Measurements from ENCODE around the gene ST6GALNAC1. TPM values are rescaled to one million over a fixed set of nuclear protein-coding genes. Genes with fewer than 3 reads are reported as not detected.

Gene ST6GALNAC1
- total RNA-seq, 1 experiment from 2014 or later, result not detected

DNA sequence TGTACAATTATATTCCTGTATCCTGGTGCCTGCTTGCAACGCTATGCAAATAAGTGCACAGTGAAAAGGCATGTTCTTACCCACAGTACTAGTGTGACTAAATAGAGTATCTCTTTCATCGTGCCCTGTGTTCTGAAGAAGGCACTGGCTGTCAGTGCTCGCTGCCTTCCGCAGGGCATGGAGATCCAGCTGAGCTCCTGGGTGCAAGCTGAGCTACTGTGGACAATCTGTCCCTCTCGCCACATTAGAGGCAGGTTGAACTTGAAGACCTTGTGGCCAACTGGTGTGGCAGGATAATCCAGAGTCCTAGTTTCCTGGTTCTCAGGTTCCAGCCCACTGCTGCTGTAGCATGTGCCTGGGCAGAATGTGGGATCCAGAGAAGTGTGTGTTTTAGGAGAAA lies 1.9 kb upstream of the ST6GALNAC1 start:
- ChIA-PET RAD21 (ENCODE audit: low non-redundant PET in 1 of 2, low total read pairs in 2 of 2, uncharacterized antibody in 2 of 2, unreplicated experiment in 2 of 2) (no interaction called here), CTCF (no interaction called here), POLR2A (no interaction called here)
- Histone ChIP-seq H3K4me2 (ENCODE audit: low read length) (no peak overlapping the region), H3K9me3 (ENCODE audit: control insufficient read depth in 1 of 2, insufficient read depth in 1 of 2, low read depth in 1 of 2, low read length in 2 of 2) (no peaks in the 10 kb centered on the region), H3K79me2 (ENCODE audit: insufficient read depth, low read length) (no peaks in the 10 kb centered on the region), H4K20me1 (ENCODE audit: insufficient read depth) (no peaks in the 10 kb centered on the region), H2AFZ (ENCODE audit: low read depth, low read length, poor library complexity, severe bottlenecking) (no peak overlapping the region), H3K27me3 (ENCODE audit: insufficient read depth, low read length) (no peaks in the 10 kb centered on the region), H3K36me3 (ENCODE audit: control insufficient read depth in 1 of 2, insufficient read depth in 2 of 2, low read length in 2 of 2) (no peaks in the 10 kb centered on the region), H3K9me2 (ENCODE audit: insufficient read depth) (no peaks in the 10 kb centered on the region), H3K4me1 (ENCODE audit: control insufficient read depth in 1 of 2, insufficient read depth in 2 of 2, low read length in 2 of 2) (peaks cover 7 to 13% of the 10 kb centered on the region in 2 experiments; a peak in 3 of 4 replicates), H3K27ac (ENCODE audit: low read depth, low read length) (no peak overlapping the region), H3K4me3 (replicated peaks in 1 of 2; ENCODE audit: low read depth in 1 of 2, low read length in 2 of 2) (no peak overlapping the region), H3K9ac (ENCODE audit: low read length) (no peak overlapping the region)
- intact Hi-C loops (cut with micrococcal nuclease), result no loop called here
- TF ChIP-seq POLR2A (IDR thresholded peaks at IDR 0.05; ENCODE audit: borderline replicate concordance, extremely low read depth, insufficient read depth, insufficient read length), result no peak
- no peak for TF ChIP-seq TCF7L2 (IDR thresholded peaks at IDR 0.05; ENCODE audit: borderline replicate concordance, extremely low read depth, insufficient read depth, insufficient read length)
- TF ChIP-seq SP1 (IDR thresholded peaks at IDR 0.05; ENCODE audit: low read depth), result no peak
- no peak for TF ChIP-seq POLR2AphosphoS5 (IDR thresholded peaks at IDR 0.05; ENCODE audit: low read depth, low read length)
- TF ChIP-seq ZNF274 (IDR thresholded peaks at IDR 0.05; ENCODE audit: low read depth, low read length), result no peak
- no peak for TF ChIP-seq EZH2phosphoT487 (IDR thresholded peaks at IDR 0.05; ENCODE audit: borderline replicate concordance)
- TF ChIP-seq ZFX (IDR thresholded peaks at IDR 0.05), result no peak
- TF ChIP-seq EGR1 (IDR thresholded peaks at IDR 0.05; ENCODE audit: low read depth), result no peak
- TF ChIP-seq ELF1 (IDR thresholded peaks at IDR 0.05; ENCODE audit: borderline replicate concordance, low read depth), result no peak
- no peak for TF ChIP-seq CEBPB (IDR thresholded peaks at IDR 0.05; ENCODE audit: low read depth)
- TF ChIP-seq CBX3 (IDR thresholded peaks at IDR 0.05; ENCODE audit: low read depth), result no peak
- TF ChIP-seq YY1 (IDR thresholded peaks at IDR 0.05; ENCODE audit: extremely low read depth, insufficient replicate concordance, low read depth, low read length), result no peak
- no peak for TF ChIP-seq EZH2 (IDR thresholded peaks at IDR 0.05)
- BruUV-seq (replicated peaks), result no TSS peak
- DNase-seq (ENCODE audit: low read depth, low spot score) (no peak), ATAC-seq (no peak)

DNA sequence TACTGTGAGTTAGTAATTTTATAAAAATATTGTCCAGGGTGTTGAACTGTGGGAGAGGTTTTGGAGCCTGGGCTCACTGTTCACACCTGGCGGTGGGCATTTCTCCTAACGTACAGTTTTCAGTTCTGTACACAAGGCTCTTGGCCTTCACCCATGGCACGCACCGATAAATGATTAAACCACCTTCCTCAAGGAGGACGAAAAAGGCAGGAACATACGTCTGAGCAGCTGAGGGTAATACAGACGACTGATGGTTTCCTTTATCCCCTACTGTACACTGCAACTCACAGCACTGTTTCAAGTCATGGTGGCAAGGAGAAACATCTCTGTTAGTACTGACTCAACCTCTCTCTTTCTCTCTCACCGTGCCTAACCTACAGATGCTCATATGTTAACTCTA lies 1.4 kb upstream of the ST6GALNAC1 start:
- H3K9ac ChIP-seq (ENCODE audit: low read length), result no peak overlapping the region
- no peak overlapping the region for H3K27ac ChIP-seq (ENCODE audit: low read depth, low read length)
- peaks cover 7 to 13% of the 10 kb centered on the region in 2 experiments; a peak in 3 of 4 replicates for H3K4me1 ChIP-seq (ENCODE audit: control insufficient read depth in 1 of 2, insufficient read depth in 2 of 2, low read length in 2 of 2)
- no peaks in the 10 kb centered on the region for H3K9me3 ChIP-seq (ENCODE audit: control insufficient read depth in 1 of 2, insufficient read depth in 1 of 2, low read depth in 1 of 2, low read length in 2 of 2)
- no peaks in the 10 kb centered on the region for H3K9me2 ChIP-seq (ENCODE audit: insufficient read depth)
- no peak overlapping the region for H3K4me2 ChIP-seq (ENCODE audit: low read length)
- ChIA-PET CTCF (no interaction called here), POLR2A (no interaction called here), RAD21 (ENCODE audit: low non-redundant PET in 1 of 2, low total read pairs in 2 of 2, uncharacterized antibody in 2 of 2, unreplicated experiment in 2 of 2) (no interaction called here)
- DNase-seq (ENCODE audit: low read depth, low spot score) (no peak), ATAC-seq (no peak)
- no peak overlapping the region for H2AFZ ChIP-seq (ENCODE audit: low read depth, low read length, poor library complexity, severe bottlenecking)
- no TSS peak for BruUV-seq (replicated peaks)
- H4K20me1 ChIP-seq (ENCODE audit: insufficient read depth), result no peaks in the 10 kb centered on the region
- no peaks in the 10 kb centered on the region for H3K79me2 ChIP-seq (ENCODE audit: insufficient read depth, low read length)
- TF ChIP-seq POLR2A (IDR thresholded peaks at IDR 0.05; ENCODE audit: borderline replicate concordance, extremely low read depth, insufficient read depth, insufficient read length) (no peak), ELF1 (IDR thresholded peaks at IDR 0.05; ENCODE audit: borderline replicate concordance, low read depth) (no peak), CBX3 (IDR thresholded peaks at IDR 0.05; ENCODE audit: low read depth) (no peak), ATF3 (IDR thresholded peaks at IDR 0.05) (no peak), POLR2AphosphoS5 (IDR thresholded peaks at IDR 0.05; ENCODE audit: low read depth, low read length) (no peak), JUND (IDR thresholded peaks at IDR 0.05) (no peak), EZH2phosphoT487 (IDR thresholded peaks at IDR 0.05; ENCODE audit: borderline replicate concordance) (no peak), SIN3A (IDR thresholded peaks at IDR 0.05; ENCODE audit: low read depth) (no peak), REST (IDR thresholded peaks at IDR 0.05; ENCODE audit: low read depth) (no peak)
- H3K27me3 ChIP-seq (ENCODE audit: insufficient read depth, low read length), result no peaks in the 10 kb centered on the region
- no peaks in the 10 kb centered on the region for H3K36me3 ChIP-seq (ENCODE audit: control insufficient read depth in 1 of 2, insufficient read depth in 2 of 2, low read length in 2 of 2)
- H3K4me3 ChIP-seq (replicated peaks in 1 of 2; ENCODE audit: low read depth in 1 of 2, low read length in 2 of 2), result no peak overlapping the region
- intact Hi-C loops (cut with micrococcal nuclease), result no loop called here

All from HCT116 (cell line).